ENCODE measurements around the gene LYPD1. TPM values are rescaled to one million over a fixed set of nuclear protein-coding genes. Genes with fewer than 3 reads are reported as not detected.

LYPD1 gene
- total RNA-seq, result 1 to 10 TPM in 1 of 4 donors, under 1 TPM in 1, not detected in 2; 0.55 to 7.1 TPM

- DNase-seq, result no peak
- TF ChIP-seq POLR2A (IDR thresholded peaks at IDR 0.05), result no peak
- TF ChIP-seq CTCF (IDR thresholded peaks at IDR 0.05), result no peak
- H3K4me1 ChIP-seq, result peaks cover 0 to 28% of the 10 kb centered on the region in 2 donors
- no peaks in the 10 kb centered on the region for H3K9me3 ChIP-seq
- H3K27ac ChIP-seq, result no peak within 1 kb of the TSS
- intact Hi-C loops (cut with DNase I; ENCODE audit: low total_unique reads), result no loop called here
- H3K36me3 ChIP-seq, result no peaks in the 10 kb centered on the region
- H3K27me3 ChIP-seq, result peaks cover 10 to 15% of the 10 kb centered on the region in 2 donors
- peak within 1 kb of the TSS; percentile 23 for H3K4me3 ChIP-seq
Measured at GRCh38 chr2:132669908-132670495, at the start of gene LYPD1. Gene LYPD1, minus strand, starts transcription at chr2:132670205. Its CDS starts 273 bp downstream, at chr2:132669932.

GRCh38 chr2:132719480-132719879 lies 49.5 kb upstream of the LYPD1 start:
- Histone ChIP-seq H3K9me3 (no peaks in the 10 kb centered on the region), H3K4me1 (no peaks in the 10 kb centered on the region), H3K27ac (no peak overlapping the region), H3K27me3 (no peaks in the 10 kb centered on the region), H3K4me3 (no peak overlapping the region), H3K36me3 (no peaks in the 10 kb centered on the region)
- intact Hi-C loops (cut with DNase I; ENCODE audit: low total_unique reads), result no loop called here
- TF ChIP-seq CTCF (IDR thresholded peaks at IDR 0.05), result no peak
- no peak for TF ChIP-seq POLR2A (IDR thresholded peaks at IDR 0.05)
- no peak for DNase-seq

GRCh38 chr2:132716954-132717353 lies 46.9 kb upstream of the LYPD1 start:
- Histone ChIP-seq H3K4me3 (no peak overlapping the region), H3K9me3 (no peaks in the 10 kb centered on the region), H3K27ac (no peak overlapping the region), H3K4me1 (no peaks in the 10 kb centered on the region), H3K27me3 (no peaks in the 10 kb centered on the region), H3K36me3 (no peaks in the 10 kb centered on the region)
- no peak for TF ChIP-seq CTCF (IDR thresholded peaks at IDR 0.05)
- no peak for TF ChIP-seq POLR2A (IDR thresholded peaks at IDR 0.05)
- intact Hi-C loops (cut with DNase I; ENCODE audit: low total_unique reads), result no loop called here
- no peak for DNase-seq

GRCh38 chr2:132715386-132716351 lies 45.7 kb upstream of the LYPD1 start:
- no peaks in the 10 kb centered on the region for H3K9me3 ChIP-seq
- H3K27ac ChIP-seq, result no peak overlapping the region
- no peak for DNase-seq
- no peaks in the 10 kb centered on the region for H3K27me3 ChIP-seq
- no peaks in the 10 kb centered on the region for H3K36me3 ChIP-seq
- no peaks in the 10 kb centered on the region for H3K4me1 ChIP-seq
- intact Hi-C loops (cut with DNase I; ENCODE audit: low total_unique reads), result no loop called here
- TF ChIP-seq CTCF (IDR thresholded peaks at IDR 0.05) (no peak), POLR2A (IDR thresholded peaks at IDR 0.05) (no peak)
- H3K4me3 ChIP-seq, result no peak overlapping the region

GRCh38 chr2:132703396-132703795 lies 33.4 kb upstream of the LYPD1 start:
- H3K27me3 ChIP-seq, result no peaks in the 10 kb centered on the region
- no peaks in the 10 kb centered on the region for H3K4me1 ChIP-seq
- DNase-seq, result no peak
- no peaks in the 10 kb centered on the region for H3K9me3 ChIP-seq
- intact Hi-C loops (cut with DNase I; ENCODE audit: low total_unique reads), result no loop called here
- H3K27ac ChIP-seq, result no peak overlapping the region
- TF ChIP-seq CTCF (IDR thresholded peaks at IDR 0.05) (no peak), POLR2A (IDR thresholded peaks at IDR 0.05) (no peak)
- no peak overlapping the region for H3K4me3 ChIP-seq
- no peaks in the 10 kb centered on the region for H3K36me3 ChIP-seq
